NOMO-1 (cell line): Measurements from ENCODE around the gene FIG4.
"Not testable (repeated sequence)": the region's sequence is repeated elsewhere in the genome, so short reads cannot be mapped to it uniquely, and the experiment has no call there.

Experiments
- DNase-seq, 2 experiments: peaks; one replicate each; lab custom pipeline; 2025; ENCODE audit not compliant: unreplicated experiment in 2 of 2; lab: John Stamatoyannopoulos, UW

The FIG4 gene

DNA sequence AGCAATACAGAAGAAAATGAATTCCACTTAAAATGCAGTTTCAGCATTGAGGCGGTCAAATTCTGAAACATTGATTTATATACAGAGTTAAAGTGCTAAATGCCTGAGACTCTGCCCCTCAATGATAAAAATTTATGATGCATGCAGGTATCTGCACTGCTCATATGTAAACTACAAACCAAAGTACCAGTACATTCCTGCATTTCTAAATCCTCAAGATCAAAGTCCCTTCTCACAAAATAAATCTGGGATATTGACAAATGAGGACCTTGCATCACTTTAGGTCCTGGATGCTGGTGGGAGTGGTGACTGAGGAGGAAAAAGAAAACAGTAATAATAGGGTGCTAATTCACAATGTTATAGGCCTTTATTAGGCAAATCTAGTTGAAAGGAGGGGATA lies 101.9 kb downstream of the FIG4 start:
- DNase-seq: no peak

GRCh38 chr6:109793792-109794191 lies 102.7 kb downstream of the FIG4 start:
- no peak for DNase-seq

- no peak for DNase-seq
Measured at GRCh38 chr6:109794201-109794923, 103.3 kb downstream of the FIG4 start.

DNA sequence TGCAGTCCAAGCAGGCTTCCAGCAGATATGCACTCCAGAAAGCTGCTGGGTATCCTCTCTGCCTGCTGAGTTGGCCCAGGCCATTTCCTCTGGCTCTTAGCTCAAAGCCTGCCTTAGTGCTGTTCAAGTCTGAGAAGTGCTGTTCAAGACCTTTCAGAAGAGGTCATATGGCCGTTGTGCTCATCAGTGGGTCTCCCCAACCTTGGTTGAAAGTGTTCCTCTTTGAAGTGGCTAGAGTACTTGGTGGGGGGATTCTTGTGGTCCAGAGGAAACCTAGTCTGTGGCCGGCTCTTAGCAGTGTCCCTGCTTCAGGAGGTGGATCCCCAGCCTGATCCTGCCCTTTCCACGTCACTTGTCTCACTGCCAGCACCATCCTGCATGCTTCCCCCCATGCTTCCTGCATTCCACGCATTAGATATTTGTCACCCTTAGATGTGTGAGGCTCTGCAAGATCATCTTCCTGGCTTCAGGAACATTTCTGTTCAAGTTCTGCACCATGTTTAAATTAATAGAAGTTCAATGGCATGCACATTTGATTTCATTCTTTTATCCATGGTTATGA lies 105.0 kb downstream of the FIG4 start:
- no peak for DNase-seq

- DNase-seq: no peak
Measured at GRCh38 chr6:109799129-109799528, 108.0 kb downstream of the FIG4 start.

GRCh38 chr6:109799664-109800063 lies 108.6 kb downstream of the FIG4 start:
- DNase-seq: no peak

- no peak for DNase-seq
Measured at GRCh38 chr6:109800771-109801170, 109.7 kb downstream of the FIG4 start.

DNA sequence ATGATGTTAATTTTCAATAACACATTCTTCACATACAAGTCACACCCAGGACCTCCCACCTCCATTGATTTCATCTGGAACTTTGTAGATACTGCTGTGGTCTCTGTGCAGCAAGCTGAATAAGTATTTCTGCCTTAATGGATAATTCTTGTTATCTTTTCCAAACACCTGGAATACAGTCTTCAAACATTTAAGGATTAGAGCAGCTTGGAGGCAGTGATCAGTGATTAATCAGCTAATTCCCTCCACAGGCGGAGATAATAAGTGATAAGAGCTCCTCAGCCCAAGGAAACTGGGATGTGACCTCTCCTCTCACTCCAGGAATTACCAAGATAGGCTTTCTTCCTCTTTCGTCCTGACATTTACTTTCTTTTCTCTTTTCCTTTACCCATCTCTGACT lies 110.7 kb downstream of the FIG4 start:
- no peak for DNase-seq

- no peak for DNase-seq
Measured at GRCh38 chr6:109804020-109804419, 112.9 kb downstream of the FIG4 start.

GRCh38 chr6:109807881-109808280 lies 116.8 kb downstream of the FIG4 start:
- DNase-seq: no peak

- DNase-seq: no peak
Measured at GRCh38 chr6:109808837-109809236, 117.7 kb downstream of the FIG4 start.

- no peak for DNase-seq
Measured at GRCh38 chr6:109815054-109815453, 124.0 kb downstream of the FIG4 start.

- DNase-seq: no peak
Measured at GRCh38 chr6:109816452-109817374, 125.6 kb downstream of the FIG4 start.

GRCh38 chr6:109820706-109821350 lies 129.7 kb downstream of the FIG4 start:
- DNase-seq: peak in 1 of 2 experiments; percentile 11

DNA sequence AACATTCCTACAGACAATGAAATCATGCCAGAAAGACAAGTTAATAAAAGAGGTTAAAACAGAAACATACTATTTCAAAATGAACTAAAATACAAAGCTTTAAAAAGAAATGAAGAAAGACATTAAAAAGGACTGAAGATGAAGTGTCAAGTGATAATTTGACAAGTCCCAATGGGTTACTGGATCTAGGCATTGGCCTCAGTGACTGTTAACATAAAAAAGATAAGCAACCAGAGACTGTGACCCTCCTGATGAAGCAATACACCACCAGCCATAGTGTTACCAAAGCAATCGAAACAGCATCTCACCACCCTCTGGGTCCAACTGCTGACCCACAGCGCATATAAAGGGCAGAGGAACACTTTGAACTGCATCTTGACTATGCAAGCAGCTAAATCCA lies 130.3 kb downstream of the FIG4 start:
- DNase-seq: no peak

- DNase-seq: no peak
Measured at GRCh38 chr6:109824105-109824504, 133.0 kb downstream of the FIG4 start.

DNA sequence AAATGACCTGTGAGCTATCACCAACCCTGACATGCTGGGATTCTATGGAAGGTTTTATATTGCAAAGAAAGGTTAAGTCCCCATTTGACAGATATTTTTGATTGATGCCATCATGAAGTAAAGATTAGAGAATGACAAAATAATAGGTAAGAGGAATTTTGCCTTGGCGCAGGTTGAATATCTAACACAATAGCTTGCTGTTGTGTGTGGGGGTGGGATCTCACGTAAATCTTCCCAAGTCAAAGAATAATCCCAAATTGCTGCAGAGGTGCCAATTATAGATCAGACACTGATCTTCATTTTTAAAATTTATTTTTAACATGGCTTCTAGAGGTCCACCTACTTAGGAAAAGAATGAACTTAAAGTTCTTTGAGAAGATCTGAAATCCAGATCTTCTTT lies 135.5 kb downstream of the FIG4 start:
- no peak for DNase-seq

- DNase-seq: not testable (repeated sequence)
Measured at GRCh38 chr6:109831352-109831751, 140.3 kb downstream of the FIG4 start.

DNA sequence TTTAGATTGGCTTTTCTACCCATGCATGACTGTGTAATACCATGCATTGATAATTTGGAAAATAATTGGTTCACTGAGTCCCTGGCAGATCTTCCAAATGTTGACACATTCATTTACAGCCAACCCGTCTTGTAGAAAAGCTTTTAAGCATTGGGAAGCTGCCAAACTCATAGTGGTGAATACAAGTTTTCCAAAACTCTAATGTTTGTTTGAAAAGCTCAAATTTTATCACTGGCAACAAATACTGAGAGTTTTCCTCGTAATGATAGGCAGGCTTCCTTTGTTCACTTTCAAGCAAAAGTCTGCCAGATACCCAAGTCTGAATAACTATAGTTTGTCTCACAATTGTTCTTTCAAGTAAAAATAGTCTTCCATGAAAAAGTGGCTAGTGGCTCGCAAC lies 143.0 kb downstream of the FIG4 start:
- DNase-seq: no peak

DNA sequence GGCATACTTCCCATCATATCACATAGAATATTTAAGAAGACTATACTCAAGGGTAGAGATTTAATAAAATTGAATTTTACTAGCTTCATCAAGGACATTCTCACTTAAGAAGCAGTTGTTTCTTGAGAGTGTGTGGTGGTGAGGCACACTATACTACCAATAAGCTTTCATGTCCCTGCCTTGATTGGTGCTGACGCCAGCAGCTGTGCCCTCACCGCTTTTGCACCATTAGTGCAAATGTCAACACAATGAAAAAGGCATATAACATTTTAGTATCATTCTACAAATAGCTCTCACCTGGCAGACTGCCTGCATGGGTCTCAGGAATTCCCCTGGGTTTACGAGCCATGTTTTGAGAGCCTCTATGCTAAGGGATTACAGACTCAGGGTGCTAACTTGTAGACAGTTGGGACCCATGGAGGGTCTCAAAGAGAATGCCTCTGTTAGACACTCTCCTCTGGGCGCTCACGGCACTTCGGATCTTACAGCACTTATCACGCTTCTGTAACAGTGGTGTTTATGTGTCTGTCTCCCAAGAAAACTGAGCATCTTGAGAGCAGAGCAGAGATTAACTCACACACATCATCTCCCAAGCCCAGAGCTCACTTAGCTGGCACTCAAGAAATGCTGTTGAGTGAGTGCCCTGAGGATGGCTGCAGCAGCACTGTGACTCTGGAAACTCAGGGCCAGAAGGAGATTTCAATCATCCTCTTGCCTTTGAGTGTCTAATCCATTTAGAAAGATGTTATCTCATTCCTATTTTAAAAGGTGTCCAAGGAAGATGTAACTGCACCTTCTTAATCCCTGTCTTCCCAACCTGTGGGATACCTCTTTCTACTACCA lies 143.7 kb downstream of the FIG4 start:
- no peak for DNase-seq
